ENCODE data around the gene OR1B1.
"Not testable (repeated sequence)": the region's sequence is repeated elsewhere in the genome, so short reads cannot be mapped to it uniquely, and the experiment has no call there.

OR1B1 gene

DNA sequence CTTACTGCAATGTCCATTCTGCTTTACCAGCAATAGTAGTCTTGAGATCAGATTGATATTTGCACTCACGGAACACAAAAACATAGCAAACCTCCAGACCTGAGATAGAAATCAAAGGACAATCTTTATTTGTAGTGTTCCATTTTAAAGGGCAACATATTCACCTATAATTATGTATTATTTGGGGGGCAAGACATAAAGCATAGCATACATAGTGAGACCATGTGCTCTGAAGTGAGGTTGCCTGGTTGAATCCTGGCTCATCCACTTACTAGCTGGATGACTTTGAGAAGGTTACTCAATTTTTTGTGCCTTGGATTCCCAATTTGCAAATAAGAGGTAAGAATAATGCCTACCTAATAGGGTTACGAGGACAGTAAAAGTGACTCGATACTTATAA, at the start of gene OR1B1:
Gene OR1B1, minus strand, starts transcription at position 101 of the 400 bp plus-strand sequence.
- DNase-seq (ENCODE audit: low spot score): no peak

DNA sequence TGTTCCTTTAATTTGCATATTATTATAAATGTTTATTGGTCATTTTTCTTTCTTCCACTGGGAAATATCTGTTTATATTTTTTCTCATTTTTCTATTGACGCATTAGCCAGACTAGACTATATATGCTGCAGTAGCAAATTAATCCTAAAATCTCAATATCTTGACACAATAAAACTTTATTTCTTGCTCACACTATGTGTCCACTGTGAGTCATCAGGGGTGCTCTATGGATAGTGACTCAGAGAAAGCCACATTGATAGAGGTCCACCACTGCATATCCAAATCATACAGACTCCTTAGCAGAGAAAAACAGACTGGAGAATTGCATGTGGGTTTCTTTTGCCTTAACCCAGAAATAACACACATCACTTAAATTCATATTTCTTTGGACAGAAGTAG, 38.3 kb upstream of the OR1B1 start:
- no peak for DNase-seq (ENCODE audit: low spot score)

DNA sequence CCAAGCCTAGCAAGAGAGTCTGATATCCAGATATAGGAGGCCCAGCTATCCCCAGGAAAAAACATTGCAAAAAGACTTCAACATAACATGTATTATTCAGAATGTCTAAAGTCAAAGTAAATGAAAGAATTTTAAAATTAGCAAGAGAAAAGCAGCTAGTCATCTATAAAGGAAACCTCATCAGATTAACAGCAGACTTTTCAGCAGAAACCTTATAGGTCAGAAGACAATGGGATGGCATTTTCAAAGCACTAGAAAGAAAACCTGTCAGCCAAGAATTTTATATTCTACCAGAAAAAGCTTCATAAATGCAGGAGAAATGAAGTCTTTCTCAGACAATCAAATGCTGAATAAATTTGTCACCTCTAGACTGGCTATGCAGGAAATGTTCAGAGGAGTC, 27.4 kb upstream of the OR1B1 start:
- no peak for DNase-seq (ENCODE audit: low spot score)

DNA sequence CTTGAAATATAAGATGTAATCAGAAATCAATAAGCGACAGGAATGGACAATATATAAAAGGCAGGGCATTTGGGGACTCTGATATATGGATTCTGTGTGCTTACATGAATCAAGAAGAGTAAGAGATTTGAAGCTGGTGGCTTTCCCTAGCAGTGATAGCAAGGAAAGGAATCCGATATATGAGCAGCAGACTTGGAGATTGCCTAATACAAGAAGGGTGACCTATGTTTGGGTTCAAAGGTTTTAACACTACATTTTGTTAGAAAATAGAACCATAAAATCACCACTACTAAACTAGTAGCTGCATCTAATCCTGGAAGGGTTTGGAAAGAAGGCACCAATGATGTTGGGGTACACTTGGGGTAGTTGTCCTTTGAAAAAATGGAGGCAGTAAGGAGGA, 15.1 kb upstream of the OR1B1 start:
- no peak for DNase-seq (ENCODE audit: low spot score)

DNA sequence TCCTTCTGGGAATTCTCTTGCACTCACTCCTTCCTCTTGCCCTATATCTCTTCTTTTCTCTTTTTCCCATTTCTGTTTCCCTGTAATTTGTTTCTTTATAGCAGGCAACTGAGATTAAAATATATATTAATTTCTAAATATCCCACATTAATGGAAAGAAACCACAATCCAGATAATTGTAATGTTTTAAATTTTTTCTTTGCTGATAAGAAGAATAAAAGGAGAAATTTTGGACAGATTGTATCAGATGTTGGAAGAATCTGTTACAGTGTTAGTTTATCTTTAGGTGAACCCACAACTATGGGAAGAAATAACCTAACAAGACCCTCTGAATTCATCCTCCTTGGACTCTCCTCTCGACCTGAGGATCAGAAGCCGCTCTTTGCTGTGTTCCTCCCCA, 4.0 kb upstream of the OR1B1 start, which contains the start of gene OR1L1:
Gene OR1L1, plus strand, starts transcription at position 301 of the 400 bp plus-strand sequence. Its CDS starts 0 bp downstream, at position 301.
- DNase-seq (ENCODE audit: low spot score): no peak

DNA sequence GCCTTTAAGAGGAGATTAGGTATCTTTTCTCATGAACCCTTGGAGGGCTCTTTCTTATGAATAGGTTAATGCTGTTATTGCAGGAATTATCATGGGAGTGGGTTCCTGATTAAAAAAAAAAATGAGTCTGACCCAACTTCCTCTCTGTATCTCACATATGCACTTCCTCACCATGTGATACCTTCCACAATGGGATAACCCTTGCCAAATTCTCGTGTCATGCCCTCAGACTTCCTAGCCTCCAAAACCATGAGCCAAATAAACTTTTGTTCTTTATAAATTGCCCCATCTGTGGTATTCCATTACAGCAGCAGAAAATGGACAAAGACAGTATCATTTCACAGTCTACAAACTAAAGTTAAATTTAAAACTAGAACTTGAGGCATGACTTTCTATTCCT, 1.0 kb downstream of the OR1B1 start:
- DNase-seq (ENCODE audit: low spot score): no peak

DNA sequence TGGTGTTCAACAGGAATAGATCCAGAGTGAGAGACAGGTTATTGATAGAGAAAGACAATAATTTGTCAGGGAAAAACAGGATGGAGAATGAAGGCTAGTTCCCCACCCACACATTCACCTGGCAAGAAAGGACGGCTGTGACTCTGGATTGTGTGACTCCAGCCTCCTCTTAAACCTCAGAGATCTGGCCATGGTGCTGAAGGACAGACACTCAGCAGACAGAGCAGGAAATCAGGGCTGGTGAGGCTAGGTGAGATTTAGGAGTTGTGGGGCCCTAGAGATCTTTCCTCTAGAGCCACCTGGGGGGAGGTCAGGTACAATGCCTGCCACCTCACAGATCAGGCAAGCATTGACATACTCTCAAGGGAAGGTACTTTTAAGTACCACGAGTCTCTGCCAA, 15.2 kb downstream of the OR1B1 start:
- no peak for DNase-seq (ENCODE audit: low spot score)

DNA sequence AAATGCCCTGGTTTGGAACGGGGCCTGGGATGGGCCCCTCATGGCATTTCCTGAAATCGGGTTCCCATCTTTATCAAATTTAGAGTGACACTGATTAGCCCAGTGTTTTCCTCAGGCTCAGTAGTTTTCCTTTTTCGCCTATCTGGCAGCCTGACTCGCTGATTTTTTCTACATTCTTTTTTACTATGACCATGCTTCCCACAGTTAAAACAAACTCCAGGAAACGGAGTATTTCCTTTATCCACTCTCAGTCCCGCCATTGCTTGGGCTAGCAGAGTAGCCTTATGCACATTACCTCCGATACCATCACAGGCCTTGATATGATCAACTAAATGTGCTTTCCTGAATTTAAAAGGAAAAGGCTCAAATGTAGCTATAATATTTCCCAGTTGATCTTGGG, 37.4 kb downstream of the OR1B1 start:
- no peak for DNase-seq (ENCODE audit: low spot score)

DNA sequence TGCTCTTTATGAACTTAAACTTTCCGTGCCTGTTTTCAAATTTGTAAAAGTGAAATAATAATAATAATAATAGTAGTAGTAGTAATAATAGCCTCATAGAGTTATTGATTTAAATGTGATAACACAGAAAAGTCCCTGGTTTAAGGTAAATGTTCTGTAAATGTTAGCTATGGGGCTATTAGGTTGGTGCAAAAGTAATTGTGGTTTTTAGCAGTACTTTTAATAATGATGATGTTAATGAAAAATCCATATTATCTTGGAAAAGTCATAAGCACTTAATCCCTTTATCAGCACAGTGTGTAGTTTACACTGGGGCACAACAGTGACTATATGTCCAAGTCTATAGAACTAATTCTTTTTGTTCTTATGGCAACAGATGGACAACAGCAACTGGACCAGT, 43.1 kb downstream of the OR1B1 start, which contains the start of gene OR1Q1:
Gene OR1Q1, plus strand, starts transcription at position 377 of the 400 bp plus-strand sequence. Its CDS starts 0 bp downstream, at position 377.
- DNase-seq (ENCODE audit: low spot score): no peak

DNA sequence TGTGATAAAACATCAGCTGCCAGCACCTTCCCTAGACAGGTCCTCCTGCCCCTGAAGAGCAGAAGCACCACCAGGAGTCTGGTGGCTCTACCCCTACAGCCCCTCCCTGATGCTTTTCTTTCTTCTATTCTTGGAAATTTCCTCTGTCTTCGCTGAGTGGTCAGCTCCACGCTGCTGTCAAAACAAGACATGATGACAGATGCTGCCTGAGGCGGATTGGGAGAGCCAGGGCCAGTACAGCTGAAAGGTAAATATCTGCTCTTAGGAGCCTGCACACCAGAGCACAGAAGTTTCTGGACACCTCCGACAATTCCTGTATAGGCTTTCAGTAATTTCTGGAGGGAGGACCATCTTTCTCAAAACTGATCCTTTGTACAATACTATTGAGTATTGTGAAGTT, 47.6 kb downstream of the OR1B1 start:
- no peak for DNase-seq (ENCODE audit: low spot score)

DNA sequence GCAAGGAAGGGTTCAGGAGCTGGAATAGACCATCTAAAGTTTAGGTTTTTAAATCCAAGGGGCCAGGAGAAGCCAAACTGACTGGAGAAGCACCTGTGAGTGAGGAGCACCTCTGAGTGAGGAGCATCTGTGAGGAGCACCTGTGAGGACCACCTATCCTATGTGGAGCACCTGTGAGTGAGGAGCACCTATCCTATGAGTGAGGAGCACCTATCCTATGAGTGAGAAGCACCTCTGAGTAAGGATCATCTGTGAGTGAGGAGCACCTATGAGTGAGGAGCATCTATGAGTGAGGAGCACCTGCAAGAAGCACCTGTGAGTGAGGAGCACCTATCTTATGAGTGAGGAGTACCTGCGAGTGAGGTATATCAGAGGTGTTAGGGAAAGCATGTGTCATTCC, 50.8 kb downstream of the OR1B1 start:
- DNase-seq (ENCODE audit: low spot score): no peak

DNA sequence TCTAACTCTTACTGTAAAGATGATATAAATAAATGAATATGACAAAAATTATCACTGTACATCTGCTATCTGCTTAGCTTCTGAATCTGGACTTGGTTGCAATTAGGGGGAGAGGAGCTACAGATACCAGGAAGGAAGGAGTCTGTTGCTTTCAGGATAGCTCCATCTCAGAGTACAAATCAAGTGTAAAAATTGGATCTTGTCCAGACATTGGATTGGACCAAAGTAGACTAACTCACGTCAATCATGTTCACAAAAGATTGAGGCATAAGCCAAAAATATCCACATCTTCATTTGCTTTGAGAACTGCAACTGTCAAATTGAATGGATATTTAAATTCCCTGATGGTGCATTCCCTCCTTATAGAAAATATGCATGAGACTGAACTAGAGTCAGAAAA, 51.7 kb downstream of the OR1B1 start:
- DNase-seq (ENCODE audit: low spot score): no peak

DNA sequence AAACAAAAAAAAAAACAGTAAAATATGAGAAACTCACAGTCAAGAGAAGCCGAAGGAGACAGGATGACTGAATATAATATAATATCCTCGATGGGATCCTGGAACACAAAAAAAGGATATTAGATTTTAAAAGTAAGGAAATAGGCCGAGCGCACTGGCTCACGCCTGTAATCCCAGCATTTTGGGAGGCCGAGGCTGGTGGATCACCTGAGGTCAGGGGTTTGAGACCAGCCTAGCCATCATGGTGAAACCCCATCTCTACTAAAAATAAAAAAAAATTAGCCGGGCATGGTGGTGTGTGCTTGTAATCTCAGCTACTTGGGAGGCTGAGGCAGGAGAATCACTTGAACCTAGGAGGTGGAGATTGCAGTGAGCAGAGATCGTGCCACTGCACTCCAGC, 74.1 kb downstream of the OR1B1 start, which contains the start of gene OR1L8:
Gene OR1L8, minus strand, starts transcription at position 101 of the 400 bp plus-strand sequence. CDS start 14,907 bp downstream, outside the sequence.
- not testable (repeated sequence) for DNase-seq (ENCODE audit: low spot score)

DNA sequence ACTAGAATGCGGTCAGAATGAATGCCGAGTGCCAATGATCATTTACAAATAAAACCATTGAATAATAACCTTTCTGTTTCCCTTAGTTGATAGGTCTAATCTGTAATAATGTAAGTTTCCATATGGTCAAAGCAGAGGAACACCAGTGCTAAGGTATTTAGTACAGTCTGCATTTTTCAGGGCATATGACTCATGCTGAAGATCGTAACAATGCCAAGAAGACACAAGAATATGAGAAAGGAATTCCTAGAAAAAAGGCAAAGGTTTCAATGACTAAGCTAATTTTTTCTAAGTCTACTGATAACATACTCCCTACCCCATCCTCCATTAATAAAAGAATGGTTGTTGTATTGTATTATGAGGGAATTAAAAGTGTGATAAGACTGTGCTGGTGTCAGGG, 77.1 kb downstream of the OR1B1 start:
- DNase-seq (ENCODE audit: low spot score): no peak

DNA sequence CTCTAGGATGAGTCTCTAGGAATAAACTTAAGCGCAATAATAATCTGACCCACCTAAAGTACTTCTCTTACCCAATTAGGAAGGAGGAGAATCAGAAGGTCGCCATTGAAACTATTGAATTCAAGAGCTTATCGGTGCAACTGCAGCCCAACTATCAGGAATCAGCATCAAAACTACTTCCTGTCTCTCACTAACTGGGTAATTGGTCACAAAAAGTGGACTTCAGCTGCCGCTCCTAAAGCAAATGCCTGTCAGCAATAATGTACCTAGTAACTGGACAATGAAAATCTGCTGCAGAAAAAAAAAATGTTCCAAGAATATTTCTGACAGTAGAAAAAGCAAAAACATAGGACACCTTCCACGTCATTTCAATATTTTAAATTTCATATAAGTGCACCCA, 77.6 kb downstream of the OR1B1 start:
- no peak for DNase-seq (ENCODE audit: low spot score)

Measured in ecto neural progenitor cell (in vitro differentiated cells).